GM23338 (cell line): ENCODE data around the gene KRT7. TPM values are rescaled to one million over a fixed set of nuclear protein-coding genes. Genes with fewer than 3 reads are reported as not detected.

Experiments
- ATAC-seq: fragments of 200-7000 bp; cut with Tn5 transposase; 3 replicates; pipeline ENCODE4 v1.9.1; 2020
- DNase-seq: peaks from one replicate; pipeline ENCODE4 v3.0.0-alpha.2; 2015; ENCODE audit warnings: low spot score
- H2AFZ ChIP-seq: fragments of 200-600 bp; sonication (generic); 2 replicates; pipeline ENCODE4 v1.8.0; 2016; ENCODE audit warnings: antibody characterized with exemption, mild to moderate bottlenecking, moderate library complexity
- H3F3A ChIP-seq: fragments of 200-600 bp; sonication (generic); replicated peaks from 2 replicates; pipeline ENCODE4 v1.8.0; 2017; ENCODE audit warnings: antibody characterized with exemption, mixed run types, low read depth
- H3K27ac ChIP-seq: fragments of 200-600 bp; sonication (generic); 2 replicates; pipeline ENCODE4 v1.6.1; 2016; ENCODE audit warnings: low read depth
- H3K27me3 ChIP-seq: fragments of 200-600 bp; sonication (generic); 2 replicates; pipeline ENCODE4 v1.8.0; 2016; ENCODE audit warnings: mild to moderate bottlenecking, mixed run types, moderate library complexity; ENCODE audit not compliant: insufficient read depth
- H3K36me3 ChIP-seq: fragments of 200-600 bp; sonication (generic); 2 replicates; pipeline ENCODE4 v1.8.0; 2016; ENCODE audit warnings: mild to moderate bottlenecking; ENCODE audit not compliant: insufficient read depth
- H3K4me1 ChIP-seq: fragments of 200-600 bp; sonication (generic); 2 replicates; pipeline ENCODE4 v1.8.0; 2016; ENCODE audit warnings: mild to moderate bottlenecking, moderate library complexity; ENCODE audit not compliant: insufficient read depth
- H3K4me2 ChIP-seq: fragments of 200-600 bp; sonication (generic); 2 replicates; pipeline ENCODE4 v1.7.1; 2017; ENCODE audit warnings: mixed run types
- H3K4me3 ChIP-seq: fragments of 200-600 bp; sonication (generic); 2 replicates; pipeline ENCODE4 v1.6.1; 2016; ENCODE audit warnings: mixed run types
- H3K79me2 ChIP-seq: fragments of 200-600 bp; sonication (generic); replicated peaks from 2 replicates; pipeline ENCODE4 v1.8.0; 2017; ENCODE audit warnings: mild to moderate bottlenecking; ENCODE audit not compliant: insufficient read depth
- H3K9me2 ChIP-seq: fragments of 200-600 bp; sonication (generic); 2 replicates; pipeline ENCODE4 v1.8.0; 2017; ENCODE audit not compliant: insufficient read depth
- H4K20me1 ChIP-seq: fragments of 200-600 bp; sonication (generic); replicated peaks from 2 replicates; pipeline ENCODE4 v1.8.0; 2017; ENCODE audit warnings: mild to moderate bottlenecking; ENCODE audit not compliant: insufficient read depth
- H3K27ac Mint-ChIP-seq: 2 replicates; pipeline ENCODE4 v1.8.0; 2020; ENCODE audit warnings: inconsistent platforms, mild to moderate bottlenecking, moderate library complexity, mixed read lengths
- H3K27me3 Mint-ChIP-seq: 3 replicates; pipeline ENCODE4 v1.8.0; 2022; ENCODE audit warnings: low read depth, mild to moderate bottlenecking, moderate library complexity, mixed read lengths, inconsistent platforms; ENCODE audit not compliant: insufficient read depth, poor library complexity
- H3K36me3 Mint-ChIP-seq: 3 replicates; pipeline ENCODE4 v1.8.0; 2021; ENCODE audit warnings: low read depth, mild to moderate bottlenecking, inconsistent platforms, moderate library complexity, mixed read lengths
- H3K4me1 Mint-ChIP-seq: 3 replicates; pipeline ENCODE4 v1.8.0; 2020; ENCODE audit warnings: mild to moderate bottlenecking, inconsistent platforms, mixed read lengths
- H3K4me3 Mint-ChIP-seq: 3 replicates; pipeline ENCODE4 v1.8.0; 2021; ENCODE audit warnings: moderate library complexity, mild to moderate bottlenecking, inconsistent platforms, mixed read lengths
- H3K9me3 Mint-ChIP-seq: 3 replicates; pipeline ENCODE4 v1.8.0; 2020; ENCODE audit warnings: moderate library complexity, mild to moderate bottlenecking, inconsistent platforms, mixed read lengths
- CREB1 ChIP-seq: fragments of 250-450 bp; sonication (Bioruptor Pico); IDR thresholded peaks from 2 replicates; pipeline ENCODE4 v1.5.0; 2020; ENCODE audit warnings: low read depth, mild to moderate bottlenecking, moderate library complexity
- CTCF ChIP-seq, 2 experiments: fragments of 200-600 bp in 1 of 2; sonication (generic) in 1 of 2; conservative IDR thresholded peaks; 2 replicates each; pipeline versions ENCODE4 v1.5.1 to v1.6.1; 2016 to 2017; ENCODE audit warnings: antibody characterized with exemption in 2 of 2, low read depth in 2 of 2, mild to moderate bottlenecking in 2 of 2, moderate library complexity in 1 of 2
- EZH2 ChIP-seq: fragments of 200-600 bp; sonication (generic); IDR thresholded peaks from one replicate; pipeline ENCODE4 v1.8.0; 2017; ENCODE audit warnings: antibody characterized with exemption, mild to moderate bottlenecking, low read depth; ENCODE audit not compliant: unreplicated experiment
- EZH2phosphoT487 ChIP-seq: fragments of 200-600 bp; sonication (generic); IDR thresholded peaks from one replicate; pipeline ENCODE4 v1.8.1; 2018; ENCODE audit warnings: antibody characterized with exemption; ENCODE audit not compliant: unreplicated experiment
- JUNB ChIP-seq: IDR thresholded peaks from one replicate; pipeline ENCODE4 v1.6.1; 2016; ENCODE audit warnings: antibody characterized with exemption; ENCODE audit not compliant: unreplicated experiment
- NANOG ChIP-seq: IDR thresholded peaks from 2 replicates; pipeline ENCODE4 v1.6.1; 2016; ENCODE audit warnings: antibody characterized with exemption, borderline replicate concordance
- POLR2AphosphoS5 ChIP-seq: IDR thresholded peaks from 2 replicates; pipeline ENCODE4 v1.6.1; 2016; ENCODE audit warnings: antibody characterized with exemption, low read depth
- REST ChIP-seq: IDR thresholded peaks from one replicate; pipeline ENCODE4 v1.6.1; 2018; ENCODE audit warnings: antibody characterized with exemption; ENCODE audit not compliant: unreplicated experiment
- STAT1 ChIP-seq: IDR thresholded peaks from one replicate; pipeline ENCODE4 v1.6.1; 2016; ENCODE audit warnings: antibody characterized with exemption; ENCODE audit not compliant: unreplicated experiment
- ZNF114 ChIP-seq: fragments of 250-450 bp; sonication (Bioruptor Pico); IDR thresholded peaks from 2 replicates; pipeline ENCODE4 v1.5.0; 2020; ENCODE audit warnings: mild to moderate bottlenecking, moderate library complexity
- ZNF331 ChIP-seq: fragments of 250-450 bp; sonication (Bioruptor Pico); IDR thresholded peaks from 2 replicates; pipeline ENCODE4 v1.5.0; 2020; ENCODE audit warnings: low read depth, mild to moderate bottlenecking, moderate library complexity
- ZNF462 ChIP-seq: fragments of 250-450 bp; sonication (Bioruptor Pico); IDR thresholded peaks from 2 replicates; pipeline ENCODE4 v1.5.0; 2020; ENCODE audit warnings: mild to moderate bottlenecking, moderate library complexity
- polyA plus RNA-seq: library from polyadenylated mRNA; unstranded; fragments of >200 nt; fragmentation: Nextera tagmentation; extraction: Ambion mirVana; gene quantifications from 2 replicates; pipeline ENCODE4 v1.2.1, GENCODE V29; 2016
- total RNA-seq: library from RNA; depleted of rRNA; stranded (reverse); fragments of >200 nt; shearing (Covaris generic); gene quantifications from 2 replicates; pipeline ENCODE4 v1.2.3, GENCODE V29; 2014

Gene KRT7
- total and polyA plus RNA-seq, 2 experiments from 2014 or later: 6.5 to 9.4 TPM

- Histone ChIP-seq H3K36me3 (no peaks in the 10 kb centered on the region), H2AFZ (no peak overlapping the region), H3K4me1 (no peaks in the 10 kb centered on the region), H3K4me2 (no peak overlapping the region), H3K27me3 (no peaks in the 10 kb centered on the region), H4K20me1 (no peaks in the 10 kb centered on the region), H3F3A (no peaks in the 10 kb centered on the region), H3K9me2 (no peaks in the 10 kb centered on the region), H3K79me2 (no peaks in the 10 kb centered on the region), H3K27ac (no peak overlapping the region), H3K4me3 (no peak overlapping the region)
- no peaks in the 10 kb centered on the region for H3K9me3 Mint-ChIP-seq
- no peak overlapping the region for H3K27ac Mint-ChIP-seq
- H3K27me3 Mint-ChIP-seq: peaks cover 13% of the 10 kb centered on the region
- H3K4me1 Mint-ChIP-seq: peaks cover 7% of the 10 kb centered on the region; the same call in 2 of the 3 replicates
- no peak for DNase-seq
- no peaks in the 10 kb centered on the region for H3K36me3 Mint-ChIP-seq
- no peak for ATAC-seq
- TF ChIP-seq STAT1: no peak
- TF ChIP-seq NANOG: no peak
- TF ChIP-seq ZNF114 (CRISPR knock-in tag): no peak
- TF ChIP-seq CTCF (conservative IDR thresholded peaks at IDR 0.05; ENCODE audit: low read depth in 2 of 2): no peak
- TF ChIP-seq EZH2phosphoT487: no peak
- no peak for TF ChIP-seq ZNF331 (CRISPR knock-in tag)
- TF ChIP-seq CREB1 (CRISPR knock-in tag): no peak
- TF ChIP-seq REST: no peak
- no peak for TF ChIP-seq JUNB
- no peak overlapping the region for H3K4me3 Mint-ChIP-seq
Measured at GRCh38 chr12:52216807-52217206, 16.2 kb upstream of the KRT7 start.

DNA sequence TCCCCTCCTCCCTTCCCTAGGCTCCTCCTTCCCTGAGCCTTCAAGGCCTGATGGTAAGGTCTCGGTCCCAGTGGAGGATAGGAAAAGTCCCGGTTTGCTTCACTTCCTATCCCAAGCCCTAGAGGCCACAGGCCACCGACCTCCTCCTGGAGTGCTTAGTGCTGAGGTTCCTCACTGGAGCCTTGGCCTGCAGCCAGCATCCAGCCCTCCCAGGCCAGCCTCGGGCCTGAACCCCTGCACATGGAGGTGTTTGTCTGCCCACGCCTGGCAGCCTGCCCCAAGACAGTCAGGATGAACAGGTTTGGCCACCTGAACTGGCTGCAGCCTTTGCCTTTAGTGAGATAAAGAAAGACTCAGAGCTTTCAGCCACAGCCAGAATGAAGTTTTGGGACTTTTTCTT, 15.8 kb upstream of the KRT7 start:
- no peaks in the 10 kb centered on the region for H3K79me2 ChIP-seq
- H3K9me2 ChIP-seq: no peaks in the 10 kb centered on the region
- H3F3A ChIP-seq: no peaks in the 10 kb centered on the region
- H3K27me3 ChIP-seq: no peaks in the 10 kb centered on the region
- H3K27ac ChIP-seq: no peak overlapping the region
- H4K20me1 ChIP-seq: no peaks in the 10 kb centered on the region
- H3K4me2 ChIP-seq: no peak overlapping the region
- no peaks in the 10 kb centered on the region for H3K4me1 ChIP-seq
- DNase-seq (peak; percentile 22), ATAC-seq (peak; percentile 13)
- H3K27ac Mint-ChIP-seq: no peak overlapping the region
- no peaks in the 10 kb centered on the region for H3K36me3 ChIP-seq
- H3K4me1 Mint-ChIP-seq: peaks cover 7% of the 10 kb centered on the region; the same call in 2 of the 3 replicates
- no peaks in the 10 kb centered on the region for H3K36me3 Mint-ChIP-seq
- peaks cover 13% of the 10 kb centered on the region for H3K27me3 Mint-ChIP-seq
- no peak overlapping the region for H3K4me3 Mint-ChIP-seq
- no peak overlapping the region for H3K4me3 ChIP-seq
- peak overlapping the region; percentile 80; the same call in 1 of the 2 replicates for H2AFZ ChIP-seq
- H3K9me3 Mint-ChIP-seq: no peaks in the 10 kb centered on the region; the same call in 2 of the 3 replicates
- no peak for TF ChIP-seq ZNF462
- TF ChIP-seq EZH2phosphoT487: no peak
- TF ChIP-seq EZH2: no peak
- TF ChIP-seq POLR2AphosphoS5: no peak
- TF ChIP-seq ZNF114 (CRISPR knock-in tag): no peak
